Activated naive CD8-positive, alpha-beta T cell treated with anti-CD3 and anti-CD28 coated beads, Interleukin-2, amount 10 ng/mL, durations not matched to agents 7 days and 5 days (primary cell): Measurements from ENCODE around the gene LTBP2. TPM values are rescaled to one million over a fixed set of nuclear protein-coding genes. Genes with fewer than 3 reads are reported as not detected.

Experiments
- ATAC-seq: fragments of 150-1000 bp; cut with Tn5 transposase; one replicate; pipeline ENCODE4 v1.10.0; 2021; ENCODE audit warnings: low read depth, moderate library complexity
- POLR2A ChIA-PET: fragments of 350-600 bp; sonication (Branson Sonifier 250); formaldehyde crosslinking; loops from one replicate; lab custom pipeline; 2021; ENCODE audit warnings: antibody characterized with exemption; lab: Charles Lee
- DNase-seq: peaks from one replicate; pipeline ENCODE4 v3.0.0; 2021
- H3K27ac Mint-ChIP-seq: one replicate; pipeline ENCODE4 v1.8.0; 2022; ENCODE audit warnings: mild to moderate bottlenecking, mixed read lengths
- H3K27me3 Mint-ChIP-seq: one replicate; pipeline ENCODE4 v1.8.0; 2022; ENCODE audit warnings: mild to moderate bottlenecking, moderate library complexity, mixed read lengths
- H3K36me3 Mint-ChIP-seq: one replicate; pipeline ENCODE4 v1.8.0; 2021; ENCODE audit warnings: mild to moderate bottlenecking, mixed read lengths
- H3K4me1 Mint-ChIP-seq: one replicate; pipeline ENCODE4 v1.8.0; 2021; ENCODE audit warnings: mixed read lengths
- H3K4me3 Mint-ChIP-seq: one replicate; pipeline ENCODE4 v1.8.0; 2022; ENCODE audit warnings: mild to moderate bottlenecking, moderate library complexity, mixed read lengths
- H3K9me3 Mint-ChIP-seq: one replicate; pipeline ENCODE4 v1.8.0; 2021; ENCODE audit warnings: mixed read lengths
- total RNA-seq, 2 experiments: library from RNA; stranded (reverse); gene quantifications; one replicate each; pipeline ENCODE4 v1.2.3, GENCODE V29; 2021

Gene LTBP2
- total RNA-seq, 2 experiments from 2014 or later: 0.28 to 1.1 TPM

DNA sequence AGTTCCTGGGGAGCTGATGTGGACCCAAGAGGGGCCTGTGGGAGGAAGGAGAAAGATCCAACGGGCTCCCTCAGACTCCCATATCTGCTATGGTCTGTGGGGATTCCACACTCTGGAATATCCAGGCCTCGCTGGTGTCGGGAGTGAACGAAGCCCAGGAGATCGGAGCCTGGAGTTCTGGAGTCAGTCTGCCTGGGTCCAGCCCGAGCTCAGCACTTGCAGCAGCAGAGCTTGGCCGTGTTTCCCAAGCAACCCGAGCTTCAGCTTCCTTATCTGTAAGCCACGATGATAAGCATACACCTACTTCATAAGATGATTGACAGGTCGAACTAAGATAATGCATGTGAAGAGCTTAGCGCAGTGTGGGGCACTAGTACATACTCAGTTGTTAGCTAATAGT, 10.1 kb downstream of the LTBP2 start:
- POLR2A ChIA-PET: no interaction called here
- no peak for ATAC-seq

DNA sequence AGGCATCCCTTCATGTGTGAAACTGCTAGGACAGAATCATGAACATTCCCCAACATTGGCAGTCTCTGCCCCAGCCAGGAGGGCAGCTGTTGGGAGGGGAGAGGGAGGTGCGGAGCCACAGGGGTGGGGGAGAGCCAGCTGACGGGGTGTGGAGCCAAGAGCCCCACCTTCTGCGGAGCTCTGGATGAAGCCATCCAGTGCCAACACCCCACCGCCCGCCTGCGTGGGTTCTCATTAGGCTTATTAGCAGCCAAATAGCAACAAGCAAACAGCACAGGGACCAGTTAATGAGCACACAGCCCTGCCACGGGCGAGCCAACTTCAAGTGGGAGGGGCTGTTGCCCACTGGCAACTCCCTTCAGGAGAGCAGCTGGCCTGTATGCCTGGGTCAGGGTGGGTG, 12.1 kb downstream of the LTBP2 start:
- DNase-seq: no peak
- no peaks in the 10 kb centered on the region for H3K36me3 Mint-ChIP-seq
- no peaks in the 10 kb centered on the region for H3K4me1 Mint-ChIP-seq
- H3K9me3 Mint-ChIP-seq: no peaks in the 10 kb centered on the region
- POLR2A ChIA-PET: no interaction called here
- ATAC-seq: no peak
- no peak overlapping the region for H3K27ac Mint-ChIP-seq
- H3K4me3 Mint-ChIP-seq: no peak overlapping the region
- H3K27me3 Mint-ChIP-seq: no peaks in the 10 kb centered on the region

More for the DNA sequence above, 10.1 kb downstream of the LTBP2 start:
- H3K4me3 Mint-ChIP-seq: no peak overlapping the region
- H3K27me3 Mint-ChIP-seq: peaks cover 3% of the 10 kb centered on the region
- DNase-seq: no peak
- H3K9me3 Mint-ChIP-seq: no peaks in the 10 kb centered on the region
- H3K27ac Mint-ChIP-seq: no peak overlapping the region
- H3K36me3 Mint-ChIP-seq: no peaks in the 10 kb centered on the region
- no peaks in the 10 kb centered on the region for H3K4me1 Mint-ChIP-seq

DNA sequence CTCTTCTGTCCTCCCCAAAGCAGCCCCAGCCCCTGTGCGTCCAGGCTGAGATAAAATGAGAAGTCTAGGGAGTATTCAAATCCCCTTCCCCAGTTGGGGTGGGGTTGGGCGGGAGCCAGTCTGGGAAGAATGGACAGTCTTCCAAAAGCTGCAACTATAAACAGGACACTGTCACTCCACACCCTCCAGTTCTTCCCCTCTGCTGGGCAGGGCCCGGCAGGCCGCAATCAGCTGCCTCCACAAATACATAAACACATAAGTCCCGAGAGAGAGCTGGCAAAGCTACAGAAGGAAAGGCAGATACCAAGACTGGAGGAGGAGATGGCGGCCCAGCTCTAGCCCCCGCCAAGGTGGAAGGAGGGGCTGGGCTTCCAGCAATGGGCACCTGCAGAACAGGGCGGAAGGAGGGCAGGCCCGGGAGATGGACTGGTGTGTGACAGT, 12.7 kb downstream of the LTBP2 start:
- no peaks in the 10 kb centered on the region for H3K36me3 Mint-ChIP-seq
- no peaks in the 10 kb centered on the region for H3K27me3 Mint-ChIP-seq
- no peak overlapping the region for H3K27ac Mint-ChIP-seq
- H3K4me3 Mint-ChIP-seq: no peak overlapping the region
- no peak for ATAC-seq
- no peak for DNase-seq
- POLR2A ChIA-PET: no interaction called here
- H3K9me3 Mint-ChIP-seq: no peaks in the 10 kb centered on the region
- no peaks in the 10 kb centered on the region for H3K4me1 Mint-ChIP-seq

DNA sequence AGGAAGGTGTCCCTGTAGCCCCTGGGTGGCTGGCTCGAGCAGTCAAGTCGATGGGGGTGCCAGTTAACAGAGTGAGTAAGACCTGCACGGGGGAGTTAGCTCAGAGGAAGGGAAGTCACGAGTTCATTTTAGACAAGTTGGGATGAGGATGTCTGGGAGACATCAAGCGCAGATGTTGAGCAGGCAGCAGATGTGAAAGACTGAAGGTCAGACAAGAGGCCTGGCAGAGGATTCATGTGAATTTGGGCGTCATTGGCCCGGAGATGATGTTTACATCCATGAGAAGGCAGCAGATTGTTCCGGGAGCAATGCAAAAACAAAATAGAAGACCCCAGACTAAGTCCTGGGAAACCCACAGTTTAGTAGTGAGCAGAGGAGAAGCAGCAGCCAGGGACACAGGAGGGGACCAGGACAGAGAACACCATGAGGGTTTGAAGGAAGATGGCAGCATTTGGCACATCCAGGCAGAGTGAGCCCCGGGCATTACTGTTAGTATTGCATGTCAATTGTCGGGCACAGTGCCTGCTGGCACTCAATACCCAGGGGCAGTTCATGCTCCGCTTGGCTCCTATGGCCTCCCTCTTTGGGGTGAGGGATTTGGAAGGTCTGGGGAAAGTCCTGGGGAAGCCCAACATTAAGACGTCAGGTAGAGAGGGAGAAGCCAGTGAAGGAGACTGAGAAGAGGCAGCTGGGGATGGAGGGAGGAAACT, 15.1 kb downstream of the LTBP2 start:
- H3K27me3 Mint-ChIP-seq: no peaks in the 10 kb centered on the region
- ATAC-seq (no peak), DNase-seq (no peak)
- H3K4me1 Mint-ChIP-seq: no peaks in the 10 kb centered on the region
- no peaks in the 10 kb centered on the region for H3K9me3 Mint-ChIP-seq
- POLR2A ChIA-PET: no interaction called here
- H3K4me3 Mint-ChIP-seq: no peak overlapping the region
- H3K27ac Mint-ChIP-seq: no peak overlapping the region
- no peaks in the 10 kb centered on the region for H3K36me3 Mint-ChIP-seq

DNA sequence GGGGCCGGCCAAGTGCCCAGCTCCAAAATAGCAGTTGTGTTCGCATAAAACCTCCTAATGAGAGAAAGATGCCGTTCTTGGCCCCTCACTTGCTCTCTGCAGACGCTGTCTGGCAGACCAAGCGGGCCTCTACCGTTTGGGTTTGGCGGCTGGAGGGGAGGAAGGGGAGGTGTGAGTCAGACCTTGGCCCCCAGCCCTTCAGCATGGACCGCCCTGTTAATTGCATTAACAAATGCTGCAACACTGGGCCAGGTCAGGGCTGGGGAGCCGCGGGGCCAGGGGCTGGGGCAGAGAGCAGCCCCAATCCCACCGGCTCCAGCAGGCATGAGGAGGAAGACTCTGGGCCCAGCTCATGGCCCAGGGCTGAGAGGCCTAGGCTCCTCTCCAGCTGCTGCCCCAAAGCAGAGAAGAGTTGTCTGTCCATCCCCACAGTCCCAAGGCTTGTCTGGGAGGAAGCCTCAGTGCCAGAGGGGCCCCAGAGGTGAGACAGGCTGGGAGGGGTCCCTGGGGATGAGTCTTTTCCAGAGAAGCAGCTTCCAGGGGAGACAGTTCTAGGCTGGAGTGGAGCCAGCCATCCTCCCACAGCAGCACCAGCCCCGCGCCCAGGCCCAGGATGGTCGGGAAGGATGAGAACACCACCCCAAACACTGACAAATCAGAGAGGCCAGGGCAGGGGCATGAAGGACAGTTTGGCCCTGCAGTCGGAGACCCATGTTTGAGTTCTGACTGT, 16.9 kb downstream of the LTBP2 start:
- POLR2A ChIA-PET: no interaction called here
- H3K4me3 Mint-ChIP-seq: no peak overlapping the region
- H3K27ac Mint-ChIP-seq: no peak overlapping the region
- DNase-seq (no peak), ATAC-seq (no peak)
- H3K4me1 Mint-ChIP-seq: no peaks in the 10 kb centered on the region
- H3K36me3 Mint-ChIP-seq: no peaks in the 10 kb centered on the region
- H3K27me3 Mint-ChIP-seq: peaks cover 8% of the 10 kb centered on the region
- no peaks in the 10 kb centered on the region for H3K9me3 Mint-ChIP-seq

DNA sequence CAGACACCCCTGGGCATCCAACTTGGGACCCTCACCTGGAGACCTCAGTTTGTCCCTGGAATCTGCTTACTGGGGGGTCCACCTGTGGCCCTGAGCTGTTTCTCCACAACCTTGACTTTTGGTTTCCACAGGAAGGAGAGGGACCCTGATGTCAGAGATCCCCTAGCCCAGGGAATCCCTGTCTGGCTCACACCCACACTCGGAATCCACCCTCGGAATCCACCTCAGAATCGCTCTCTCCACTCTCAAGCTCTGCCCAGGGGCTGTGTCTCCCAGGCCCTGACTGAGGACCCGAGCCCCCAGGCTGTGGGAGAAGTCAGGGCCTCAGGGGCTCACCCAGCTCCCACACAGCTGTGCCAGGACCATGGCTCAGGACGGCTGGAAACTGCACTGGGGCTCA, 17.4 kb downstream of the LTBP2 start:
- H3K36me3 Mint-ChIP-seq: no peaks in the 10 kb centered on the region
- H3K27me3 Mint-ChIP-seq: peaks cover 12% of the 10 kb centered on the region
- H3K4me3 Mint-ChIP-seq: no peak overlapping the region
- POLR2A ChIA-PET: no interaction called here
- H3K27ac Mint-ChIP-seq: no peak overlapping the region
- ATAC-seq: no peak
- DNase-seq: no peak
- H3K9me3 Mint-ChIP-seq: no peaks in the 10 kb centered on the region
- no peaks in the 10 kb centered on the region for H3K4me1 Mint-ChIP-seq

DNA sequence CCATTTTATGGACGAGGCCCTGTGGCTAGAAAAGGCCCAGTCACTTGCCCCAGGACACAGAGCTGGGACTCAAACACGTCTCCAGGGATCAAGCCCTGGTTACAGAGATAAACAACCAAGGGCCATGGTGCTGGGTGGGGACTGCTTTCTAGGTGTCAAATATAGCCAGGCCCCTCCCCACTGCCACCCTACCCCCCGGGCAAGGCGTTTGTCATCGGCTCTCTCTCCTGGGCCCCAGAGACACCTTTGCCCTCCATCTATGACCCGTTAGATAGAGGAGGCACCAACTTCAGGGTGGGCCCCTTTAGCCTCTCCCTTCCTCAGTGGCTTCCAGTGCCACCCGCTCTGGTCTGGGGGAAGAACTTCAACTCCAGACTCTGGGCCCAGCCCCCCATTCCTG, 18.0 kb downstream of the LTBP2 start:
- no peak overlapping the region for H3K4me3 Mint-ChIP-seq
- POLR2A ChIA-PET: no interaction called here
- H3K36me3 Mint-ChIP-seq: no peaks in the 10 kb centered on the region
- no peaks in the 10 kb centered on the region for H3K4me1 Mint-ChIP-seq
- peaks cover 12% of the 10 kb centered on the region for H3K27me3 Mint-ChIP-seq
- no peaks in the 10 kb centered on the region for H3K9me3 Mint-ChIP-seq
- no peak overlapping the region for H3K27ac Mint-ChIP-seq
- ATAC-seq (no peak), DNase-seq (no peak)

DNA sequence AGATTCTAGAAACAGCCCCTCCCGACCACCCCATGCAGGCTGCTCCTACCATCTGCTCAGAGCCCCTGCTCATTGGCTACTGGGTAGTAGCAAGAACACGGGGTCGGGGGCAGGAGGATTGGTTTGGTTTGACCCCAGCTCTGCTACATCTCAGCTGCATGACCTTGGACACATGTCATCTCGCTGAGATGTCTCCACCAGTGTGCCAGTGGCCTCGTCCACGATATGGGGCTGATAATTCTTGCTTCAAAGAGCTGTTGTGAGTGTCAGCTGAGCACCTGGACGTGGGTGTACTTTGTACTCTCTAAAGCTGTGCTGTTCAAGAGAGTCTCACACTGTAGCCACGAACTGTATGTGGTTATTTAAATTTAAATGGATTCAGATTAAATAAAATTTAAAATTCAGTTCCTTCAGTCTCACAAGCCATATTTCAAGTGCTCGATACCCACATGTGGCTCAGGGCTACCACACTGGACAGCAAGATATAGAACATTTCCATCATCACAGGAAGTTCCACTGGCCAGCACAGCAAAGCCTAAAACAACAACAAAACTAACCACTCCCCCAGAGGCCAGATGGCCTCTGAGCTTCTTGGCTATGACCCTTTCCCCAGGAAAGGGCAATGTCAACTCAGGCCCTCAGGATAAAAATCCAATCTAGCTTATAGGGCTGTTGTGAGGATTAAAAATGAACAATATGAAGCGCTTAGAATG, 18.6 kb downstream of the LTBP2 start:
- POLR2A ChIA-PET: no interaction called here
- no peak overlapping the region for H3K27ac Mint-ChIP-seq
- no peak for DNase-seq
- H3K4me1 Mint-ChIP-seq: no peaks in the 10 kb centered on the region
- peaks cover 12% of the 10 kb centered on the region for H3K27me3 Mint-ChIP-seq
- H3K36me3 Mint-ChIP-seq: no peaks in the 10 kb centered on the region
- H3K4me3 Mint-ChIP-seq: no peak overlapping the region
- no peaks in the 10 kb centered on the region for H3K9me3 Mint-ChIP-seq
- ATAC-seq: no peak

DNA sequence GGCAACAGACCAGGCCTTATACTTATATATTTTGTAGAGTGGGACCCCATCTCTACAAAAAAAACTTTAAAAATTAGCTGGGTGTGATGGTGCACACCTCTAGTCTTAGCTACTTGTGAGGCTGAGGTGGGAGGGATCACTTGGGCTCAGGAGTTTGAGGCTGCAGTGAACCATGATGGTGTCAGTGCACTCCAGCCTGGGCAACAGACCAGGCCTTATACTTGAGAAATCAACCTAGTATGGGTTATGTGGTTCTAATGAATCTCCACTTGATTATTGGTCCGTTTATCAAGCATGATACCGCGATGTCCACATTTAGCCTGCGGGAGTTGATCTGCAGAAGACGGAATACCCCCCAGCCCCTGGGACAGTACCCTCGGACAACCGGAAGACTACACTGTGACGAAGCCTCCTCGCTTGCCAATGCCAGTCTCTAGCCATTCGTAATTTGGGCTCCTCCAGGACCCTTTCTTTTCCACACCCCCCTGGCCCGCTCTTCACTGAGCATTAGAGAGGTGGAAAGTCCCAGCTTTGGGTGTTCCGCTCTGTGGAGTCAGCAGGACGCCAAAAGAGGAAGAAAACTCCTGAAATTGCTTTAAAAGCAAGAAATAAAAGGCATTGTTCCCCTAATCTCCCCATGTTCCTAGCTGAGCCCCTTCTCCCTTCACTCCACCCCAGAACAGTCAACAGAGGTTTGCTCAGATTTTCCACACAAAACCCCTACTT, 19.4 kb downstream of the LTBP2 start:
- H3K9me3 Mint-ChIP-seq: no peaks in the 10 kb centered on the region
- POLR2A ChIA-PET: no interaction called here
- no peaks in the 10 kb centered on the region for H3K36me3 Mint-ChIP-seq
- peaks cover 12% of the 10 kb centered on the region for H3K27me3 Mint-ChIP-seq
- H3K4me1 Mint-ChIP-seq: no peaks in the 10 kb centered on the region
- no peak for DNase-seq
- H3K27ac Mint-ChIP-seq: no peak overlapping the region
- H3K4me3 Mint-ChIP-seq: no peak overlapping the region
- ATAC-seq: no peak

DNA sequence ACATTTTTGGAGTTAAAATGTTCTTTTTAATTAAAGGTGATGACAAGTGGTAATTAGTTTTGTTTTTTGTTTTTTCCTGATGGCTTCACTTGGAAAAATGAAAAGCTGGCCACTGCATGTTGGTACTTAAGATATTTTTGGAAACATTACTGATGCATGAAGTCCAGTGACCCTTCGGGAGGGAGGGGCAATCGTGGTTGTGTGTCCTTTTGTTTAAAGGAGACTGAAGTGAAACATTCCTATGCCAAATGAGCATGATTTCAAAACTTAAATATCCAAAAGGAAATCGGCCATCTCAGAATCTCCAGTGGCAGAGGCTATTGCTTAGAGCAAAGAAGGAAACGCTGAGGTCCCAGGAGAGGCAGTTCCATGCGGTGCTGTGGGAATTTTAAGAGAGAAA, 20.1 kb downstream of the LTBP2 start:
- no peaks in the 10 kb centered on the region for H3K4me1 Mint-ChIP-seq
- DNase-seq (no peak), ATAC-seq (no peak)
- no peaks in the 10 kb centered on the region for H3K9me3 Mint-ChIP-seq
- POLR2A ChIA-PET: no interaction called here
- peaks cover 12% of the 10 kb centered on the region for H3K27me3 Mint-ChIP-seq
- H3K4me3 Mint-ChIP-seq: no peak overlapping the region
- H3K36me3 Mint-ChIP-seq: no peaks in the 10 kb centered on the region
- no peak overlapping the region for H3K27ac Mint-ChIP-seq

DNA sequence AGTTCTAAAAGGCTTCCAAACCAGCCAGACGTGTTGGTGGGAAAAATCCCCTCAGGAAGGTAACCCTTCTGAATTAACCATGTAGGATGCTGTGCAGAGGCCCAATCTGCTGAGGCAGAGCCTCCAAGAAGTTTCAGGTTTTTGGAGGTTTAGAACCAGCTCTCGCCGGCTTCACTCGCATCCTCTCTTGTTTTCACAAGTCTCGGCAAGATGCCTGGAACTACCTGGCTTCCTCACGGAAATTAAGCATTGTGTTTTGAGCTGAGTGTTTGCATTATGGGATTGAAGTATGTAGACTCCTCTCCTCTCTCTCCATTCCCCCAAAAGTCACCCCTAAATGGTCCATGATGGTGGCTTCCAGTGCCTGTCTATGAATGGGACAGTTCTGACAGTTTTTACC, 20.6 kb downstream of the LTBP2 start:
- Mint-ChIP-seq H3K27me3 (peaks cover 12% of the 10 kb centered on the region), H3K4me3 (no peak overlapping the region), H3K36me3 (no peaks in the 10 kb centered on the region), H3K4me1 (no peaks in the 10 kb centered on the region), H3K9me3 (no peaks in the 10 kb centered on the region), H3K27ac (no peak overlapping the region)
- no peak for ATAC-seq
- POLR2A ChIA-PET: no interaction called here
- DNase-seq: no peak

DNA sequence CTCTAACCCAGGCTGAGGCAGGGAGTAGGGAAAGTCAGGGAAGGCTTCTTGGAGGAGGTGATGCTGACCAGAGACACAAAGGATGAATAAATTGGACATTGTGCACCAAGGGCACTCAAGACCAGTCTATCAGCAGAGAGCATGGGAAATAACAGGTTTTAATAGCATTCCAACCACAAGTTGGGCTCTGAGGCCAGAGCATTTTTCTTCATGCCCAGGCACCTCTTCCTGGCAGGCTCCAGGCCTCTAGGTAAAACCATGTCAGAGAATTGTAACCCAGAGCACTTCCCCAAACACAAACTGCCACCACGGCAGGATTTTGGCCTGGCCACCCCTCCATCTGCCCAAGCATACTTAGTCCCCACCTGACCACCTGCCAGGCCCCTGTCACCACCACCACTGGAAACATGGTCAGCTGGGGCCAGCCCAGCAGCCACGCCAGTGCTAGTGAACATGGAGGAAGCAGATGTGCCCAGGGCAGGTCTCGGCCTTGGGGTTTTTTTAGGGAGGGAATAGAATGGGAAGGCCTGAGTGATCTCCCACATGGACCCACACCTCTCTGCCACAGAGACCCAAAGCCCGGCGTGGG, 22.7 kb downstream of the LTBP2 start:
- DNase-seq (no peak), ATAC-seq (no peak)
- H3K4me3 Mint-ChIP-seq: no peak overlapping the region
- POLR2A ChIA-PET: no interaction called here
- no peaks in the 10 kb centered on the region for H3K36me3 Mint-ChIP-seq
- H3K27me3 Mint-ChIP-seq: peaks cover 22% of the 10 kb centered on the region
- H3K27ac Mint-ChIP-seq: no peak overlapping the region
- H3K4me1 Mint-ChIP-seq: no peaks in the 10 kb centered on the region
- no peaks in the 10 kb centered on the region for H3K9me3 Mint-ChIP-seq

DNA sequence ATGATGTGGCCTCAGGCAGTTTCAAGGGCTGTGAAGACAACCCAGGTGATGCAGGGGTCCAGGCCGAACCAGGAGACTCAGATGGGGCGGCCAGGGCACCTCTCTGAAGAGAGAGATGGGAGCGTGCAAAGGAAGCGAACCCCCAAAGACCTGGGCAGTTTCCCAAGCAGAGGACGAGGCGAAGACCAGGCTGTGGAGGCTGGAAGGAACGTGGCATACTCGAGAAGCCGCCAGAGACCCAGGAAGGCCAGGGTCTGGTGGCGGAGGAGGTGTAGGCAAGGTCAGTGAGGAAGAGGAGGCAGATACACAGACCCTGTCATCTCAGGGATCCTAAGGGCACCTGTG, 24.7 kb downstream of the LTBP2 start:
- Mint-ChIP-seq H3K27ac (no peak overlapping the region), H3K27me3 (peaks cover 26% of the 10 kb centered on the region), H3K4me3 (no peak overlapping the region), H3K36me3 (no peaks in the 10 kb centered on the region), H3K4me1 (peaks cover under 1% of the 10 kb centered on the region), H3K9me3 (no peaks in the 10 kb centered on the region)
- no peak for DNase-seq
- ATAC-seq: no peak
- POLR2A ChIA-PET: no interaction called here
